Epidermal melanocyte (primary cell): ENCODE results near the gene FEM1B.
"Not testable (repeated sequence)": the region's sequence is repeated elsewhere in the genome, so short reads cannot be mapped to it uniquely, and the experiment has no call there.

ENCODE experiments used
- DNase-seq: peaks from one replicate; pipeline ENCODE4 v3.0.0; 2011; ENCODE audit warnings: low spot score; ENCODE audit not compliant: insufficient read length

FEM1B gene

GRCh38 chr15:68277603-68278344 is at the start of gene FEM1B:
Gene FEM1B (plus strand): TSS chr15:68277745. CDS start chr15:68278418, 673 bp downstream.
- DNase-seq = peak; percentile 77

- DNase-seq = no peak
These were observed 49.2 kb upstream of the FEM1B start for GRCh38 chr15:68228143-68228970.

- DNase-seq = no peak
These were observed 48.6 kb upstream of the FEM1B start for GRCh38 chr15:68228971-68229385.

- DNase-seq = peak; percentile 76
These were observed 48.0 kb upstream of the FEM1B start, which contains the start of gene CLN6 for GRCh38 chr15:68229386-68230156. Gene CLN6 (minus strand): TSS chr15:68229728. CDS start chr15:68229584, 144 bp downstream.

- no peak for DNase-seq
These were observed 47.1 kb upstream of the FEM1B start for GRCh38 chr15:68230157-68231100.

- DNase-seq = no peak
These were observed 46.3 kb upstream of the FEM1B start for GRCh38 chr15:68231102-68231818.

- no peak for DNase-seq
These were observed 45.1 kb upstream of the FEM1B start for GRCh38 chr15:68232449-68232848.

GRCh38 chr15:68232937-68233336 is 44.6 kb upstream of the FEM1B start:
- DNase-seq = no peak

- no peak for DNase-seq
These were observed 43.5 kb upstream of the FEM1B start for GRCh38 chr15:68234060-68234459.

GRCh38 chr15:68234520-68234919 is 43.0 kb upstream of the FEM1B start:
- not testable (repeated sequence) for DNase-seq

- no peak for DNase-seq
These were observed 42.5 kb upstream of the FEM1B start for GRCh38 chr15:68235022-68235421.

- no peak for DNase-seq
These were observed 38.5 kb upstream of the FEM1B start for GRCh38 chr15:68239025-68239424.

GRCh38 chr15:68241088-68241935 is 36.2 kb upstream of the FEM1B start:
- no peak for DNase-seq

- no peak for DNase-seq
These were observed 33.3 kb upstream of the FEM1B start for GRCh38 chr15:68244235-68244634.

GRCh38 chr15:68249058-68249713 is 28.4 kb upstream of the FEM1B start:
- no peak for DNase-seq

GRCh38 chr15:68252925-68253534 is 24.5 kb upstream of the FEM1B start:
- peak; percentile 78 for DNase-seq

GRCh38 chr15:68256675-68257450 is 20.7 kb upstream of the FEM1B start:
- peak; percentile 73 for DNase-seq
